RWPE2 (cell line): ENCODE results near the gene INPP5A.
"Not testable (repeated sequence)": the region's sequence is repeated elsewhere in the genome, so short reads cannot be mapped to it uniquely, and the experiment has no call there.

ENCODE experiments used
- ATAC-seq: fragments of 200-7000 bp; cut with Tn5 transposase; 3 replicates; pipeline ENCODE4 v1.9.1; 2021; ENCODE audit warnings: low read depth
- DNase-seq: peaks from one replicate; pipeline ENCODE4 v3.0.0-alpha.2; 2020; ENCODE audit warnings: low spot score
- H3K27ac ChIP-seq: fragments of 450-650 bp; 2 replicates; pipeline ENCODE4 v1.5.1; 2017; ENCODE audit warnings: mild to moderate bottlenecking; ENCODE audit not compliant: poor library complexity, severe bottlenecking
- H3K27me3 ChIP-seq: fragments of 250-450 bp; sonication (Bioruptor Pico); 2 replicates; pipeline ENCODE4 v1.5.1; 2021; ENCODE audit warnings: mild to moderate bottlenecking, moderate library complexity; ENCODE audit not compliant: insufficient read depth, poor library complexity, severe bottlenecking
- H3K36me3 ChIP-seq: fragments of 250-450 bp; sonication (Bioruptor Pico); 2 replicates; pipeline ENCODE4 v1.5.1; 2020; ENCODE audit warnings: low read depth, mild to moderate bottlenecking, moderate library complexity
- H3K4me1 ChIP-seq: fragments of 250-450 bp; sonication (Bioruptor Pico); 2 replicates; pipeline ENCODE4 v1.5.1; 2021; ENCODE audit warnings: mild to moderate bottlenecking, moderate library complexity; ENCODE audit not compliant: insufficient read depth, poor library complexity, severe bottlenecking
- H3K4me3 ChIP-seq: fragments of 250-450 bp; sonication (Bioruptor Pico); 2 replicates; pipeline ENCODE4 v1.5.1; 2021; ENCODE audit warnings: mild to moderate bottlenecking, moderate library complexity; ENCODE audit not compliant: severe bottlenecking
- H3K9me3 ChIP-seq: fragments of 250-450 bp; sonication (Bioruptor Pico); 2 replicates; pipeline ENCODE4 v1.5.1; 2021; ENCODE audit warnings: mild to moderate bottlenecking, moderate library complexity; ENCODE audit not compliant: severe bottlenecking
- CTCF ChIP-seq: fragments of 450-650 bp; IDR thresholded peaks from one replicate; pipeline ENCODE4 v1.5.1; 2017; ENCODE audit warnings: mild to moderate bottlenecking, moderate library complexity; ENCODE audit not compliant: poor library complexity, severe bottlenecking

The INPP5A gene

GRCh38 chr10:132742167-132742836 lies 204.7 kb downstream of the INPP5A start:
- Histone ChIP-seq H3K27ac (no peak overlapping the region), H3K36me3 (no peaks in the 10 kb centered on the region), H3K4me3 (no peak overlapping the region), H3K4me1 (no peaks in the 10 kb centered on the region), H3K27me3 (no peaks in the 10 kb centered on the region), H3K9me3 (no peaks in the 10 kb centered on the region)
- no peak for TF ChIP-seq CTCF
- DNase-seq = no peak
- ATAC-seq = no peak

GRCh38 chr10:132742837-132743194 lies 205.2 kb downstream of the INPP5A start:
- ATAC-seq = no peak
- H3K4me3 ChIP-seq = no peak overlapping the region
- no peak for DNase-seq
- no peak overlapping the region for H3K27ac ChIP-seq
- no peak for TF ChIP-seq CTCF
- no peaks in the 10 kb centered on the region for H3K36me3 ChIP-seq
- H3K4me1 ChIP-seq = no peaks in the 10 kb centered on the region
- H3K9me3 ChIP-seq = no peaks in the 10 kb centered on the region
- H3K27me3 ChIP-seq = no peaks in the 10 kb centered on the region

GRCh38 chr10:132743196-132743924 lies 205.8 kb downstream of the INPP5A start:
- not testable (repeated sequence) for H3K27me3 ChIP-seq, ATAC-seq, H3K4me1 ChIP-seq, H3K36me3 ChIP-seq, DNase-seq, H3K9me3 ChIP-seq, H3K27ac ChIP-seq, H3K4me3 ChIP-seq

GRCh38 chr10:132743925-132744490 lies 206.4 kb downstream of the INPP5A start:
- DNase-seq (no peak), ATAC-seq (no peak)
- Histone ChIP-seq H3K4me3 (no peak overlapping the region), H3K27ac (no peak overlapping the region), H3K36me3 (no peaks in the 10 kb centered on the region), H3K27me3 (no peaks in the 10 kb centered on the region), H3K9me3 (no peaks in the 10 kb centered on the region), H3K4me1 (no peaks in the 10 kb centered on the region)
- no peak for TF ChIP-seq CTCF

- no peak for TF ChIP-seq CTCF
- no peaks in the 10 kb centered on the region for H3K27me3 ChIP-seq
- no peak overlapping the region for H3K27ac ChIP-seq
- ATAC-seq (no peak), DNase-seq (no peak)
- H3K9me3 ChIP-seq = no peaks in the 10 kb centered on the region
- H3K4me1 ChIP-seq = no peaks in the 10 kb centered on the region
- H3K36me3 ChIP-seq = no peaks in the 10 kb centered on the region; the same call in 1 of the 2 replicates
- H3K4me3 ChIP-seq = no peak overlapping the region
Observed at GRCh38 chr10:132744839-132745238, 207.3 kb downstream of the INPP5A start.
